Stomach (tissue), 4 donors: ENCODE data around the gene P4HTM.

Experiments
- POLR2A ChIP-seq, 4 donors: fragments of 450-650 bp; IDR thresholded peaks; one replicate each; pipeline ENCODE4 v1.6.1; 2016; ENCODE audit warnings: antibody characterized with exemption in 4 of 4, control low read depth in 2 of 4, mild to moderate bottlenecking in 1 of 4, moderate library complexity in 1 of 4
- POLR2AphosphoS5 ChIP-seq, 3 donors: sonication (generic); formaldehyde crosslinking; IDR thresholded peaks; one replicate each; pipeline ENCODE4 v1.6.1; 2016; ENCODE audit warnings: antibody characterized with exemption in 3 of 3
- TF ChIP-seq, protein P1 (sequence below), 7 experiments: fragments of 450-650 bp in 4 of 7; fragments of 200-600 bp in 3 of 7; sonication (generic) in 3 of 7; IDR thresholded peaks; one replicate each; pipeline ENCODE4 v1.5.1; 2016 to 2019; ENCODE audit warnings: antibody characterized with exemption in 7 of 7, control low read depth in 2 of 7, mild to moderate bottlenecking in 1 of 7

DNA sequence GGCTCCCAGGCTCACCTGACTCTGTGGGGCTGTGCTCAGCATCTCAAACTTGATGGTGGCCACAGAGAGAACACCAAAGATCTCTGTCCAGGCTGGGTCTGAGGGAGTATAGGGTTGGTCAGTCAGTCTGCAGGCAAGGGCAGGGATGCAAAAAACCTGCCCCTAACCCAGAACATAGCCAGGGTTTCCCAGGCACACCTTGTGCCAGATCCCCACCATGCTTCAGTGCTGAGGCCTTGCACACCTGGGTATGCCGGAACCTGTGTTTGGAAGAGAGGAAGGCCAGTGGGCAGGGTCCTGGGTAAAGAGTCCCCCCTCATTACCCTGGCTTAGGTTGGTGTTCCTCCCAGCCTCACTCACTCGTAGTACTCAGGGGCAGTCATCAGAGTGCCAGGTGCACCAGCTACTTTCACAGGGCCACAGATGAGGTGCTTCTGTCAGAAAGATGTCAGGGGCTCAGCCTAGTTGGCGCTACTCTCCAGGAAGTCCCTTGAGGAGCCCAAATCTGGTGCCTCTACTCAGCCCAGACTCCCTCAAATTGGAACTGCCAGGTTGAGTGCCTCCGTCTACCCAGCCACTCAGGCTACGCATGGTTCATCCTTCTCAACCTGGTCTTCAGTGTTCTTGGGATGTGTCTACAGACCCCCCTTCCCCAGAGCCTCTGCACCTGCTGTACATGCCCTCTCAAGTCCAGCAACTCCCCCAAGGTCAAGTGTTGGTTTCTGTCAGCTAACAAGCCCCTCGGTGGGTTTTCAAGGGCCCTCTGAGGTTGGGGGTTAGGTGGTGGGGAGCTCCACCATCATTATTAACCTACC lies 26.6 kb downstream of the P4HTM start:
- TF ChIP-seq, protein P1, sequence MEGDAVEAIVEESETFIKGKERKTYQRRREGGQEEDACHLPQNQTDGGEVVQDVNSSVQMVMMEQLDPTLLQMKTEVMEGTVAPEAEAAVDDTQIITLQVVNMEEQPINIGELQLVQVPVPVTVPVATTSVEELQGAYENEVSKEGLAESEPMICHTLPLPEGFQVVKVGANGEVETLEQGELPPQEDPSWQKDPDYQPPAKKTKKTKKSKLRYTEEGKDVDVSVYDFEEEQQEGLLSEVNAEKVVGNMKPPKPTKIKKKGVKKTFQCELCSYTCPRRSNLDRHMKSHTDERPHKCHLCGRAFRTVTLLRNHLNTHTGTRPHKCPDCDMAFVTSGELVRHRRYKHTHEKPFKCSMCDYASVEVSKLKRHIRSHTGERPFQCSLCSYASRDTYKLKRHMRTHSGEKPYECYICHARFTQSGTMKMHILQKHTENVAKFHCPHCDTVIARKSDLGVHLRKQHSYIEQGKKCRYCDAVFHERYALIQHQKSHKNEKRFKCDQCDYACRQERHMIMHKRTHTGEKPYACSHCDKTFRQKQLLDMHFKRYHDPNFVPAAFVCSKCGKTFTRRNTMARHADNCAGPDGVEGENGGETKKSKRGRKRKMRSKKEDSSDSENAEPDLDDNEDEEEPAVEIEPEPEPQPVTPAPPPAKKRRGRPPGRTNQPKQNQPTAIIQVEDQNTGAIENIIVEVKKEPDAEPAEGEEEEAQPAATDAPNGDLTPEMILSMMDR (IDR thresholded peaks at IDR 0.05) = no peak
- no peak for TF ChIP-seq POLR2AphosphoS5 (IDR thresholded peaks at IDR 0.05)
- no peak for TF ChIP-seq POLR2A (IDR thresholded peaks at IDR 0.05)
